GM19351 (cell line): ENCODE results near the gene ALDH1A3.

Experiments
- ATAC-seq: cut with Tn5 transposase; IDR thresholded peaks from one replicate; pipeline ENCODE4 v1.9.1; 2021; ENCODE audit warnings: mild to moderate bottlenecking, moderate library complexity; ENCODE audit not compliant: unreplicated experiment

ALDH1A3 gene

DNA sequence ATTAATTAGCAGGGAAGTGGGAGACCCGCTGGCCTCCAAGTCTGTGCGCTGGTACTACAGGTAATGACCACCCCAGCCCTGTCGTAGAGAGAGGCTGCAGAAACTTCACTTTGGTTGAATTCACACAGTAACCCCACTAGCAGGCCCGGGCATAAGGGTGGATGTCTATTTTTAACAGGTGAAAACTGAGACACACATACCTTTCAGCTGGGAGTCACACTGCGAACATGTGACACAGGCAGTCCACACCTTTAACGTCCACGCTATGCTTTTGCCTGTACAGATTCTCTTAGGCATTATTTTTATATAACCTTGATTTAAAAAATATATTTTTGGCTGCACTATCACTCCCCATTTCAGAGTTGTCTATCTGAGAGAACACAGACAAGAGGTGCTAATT is 43.4 kb downstream of the ALDH1A3 start:
- ATAC-seq, result no peak

DNA sequence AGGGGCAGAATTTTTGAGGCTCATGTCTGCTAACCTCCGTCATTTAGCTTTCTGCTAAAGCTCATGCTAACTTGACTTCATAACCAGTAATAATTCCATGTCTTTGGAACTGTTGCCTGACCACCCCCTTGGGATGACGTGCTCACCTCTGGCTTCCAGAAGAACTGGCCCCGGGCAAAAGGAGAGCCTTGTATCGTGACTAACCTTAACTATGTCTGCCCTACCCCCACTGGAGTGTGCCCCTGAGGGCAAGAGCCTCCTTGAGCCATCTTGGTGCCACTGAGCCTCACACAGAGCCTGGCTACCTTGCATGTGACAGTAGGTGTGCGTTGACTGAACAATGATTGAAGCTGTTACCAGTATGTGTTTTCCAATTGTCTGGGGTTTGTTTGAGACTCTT is 44.3 kb downstream of the ALDH1A3 start:
- ATAC-seq, result no peak

- no peak for ATAC-seq
These were observed 44.8 kb downstream of the ALDH1A3 start for GRCh38 chr15:100924436-100924835.

DNA sequence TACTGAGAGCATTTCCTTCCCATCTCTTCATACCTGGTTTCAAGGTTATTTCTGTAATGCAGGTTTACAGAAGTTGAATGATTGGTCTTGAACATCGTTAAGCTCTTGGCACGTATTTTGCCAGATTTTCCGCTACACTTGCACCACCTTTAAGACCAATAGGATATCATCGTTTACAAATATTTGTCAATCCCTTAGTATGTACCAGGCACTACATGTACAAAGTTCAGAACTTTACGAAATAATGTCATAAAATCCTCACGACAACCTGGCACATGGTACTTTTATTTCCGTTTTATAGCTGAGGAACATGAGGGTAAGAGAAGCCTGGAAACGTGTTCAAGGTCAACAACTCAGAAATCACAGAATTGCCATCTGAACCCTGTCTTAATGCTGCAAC is 45.8 kb downstream of the ALDH1A3 start:
- ATAC-seq, result no peak

DNA sequence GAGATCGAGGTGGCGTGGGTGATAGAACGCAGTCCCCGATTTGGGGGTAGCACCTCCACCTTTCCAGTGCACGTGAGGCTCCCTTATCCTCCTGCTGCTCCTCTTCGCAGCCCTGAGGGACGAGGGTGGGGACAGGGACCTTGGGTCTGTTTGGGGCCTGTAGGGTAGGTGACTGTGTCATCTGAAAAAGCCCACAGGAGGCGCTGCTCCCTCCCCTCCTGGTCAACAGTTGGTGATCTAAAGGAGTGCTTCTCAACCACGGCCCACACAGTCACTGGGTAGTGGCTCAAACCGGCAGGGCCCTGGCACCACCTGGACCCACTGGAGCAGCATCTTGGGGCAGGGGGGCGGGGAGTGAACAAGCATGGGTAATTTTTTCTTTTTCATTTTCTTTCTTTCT is 46.6 kb downstream of the ALDH1A3 start:
- ATAC-seq, result peak; percentile 30

GRCh38 chr15:100926971-100927756 is 47.5 kb downstream of the ALDH1A3 start:
- peak; percentile 43 for ATAC-seq

DNA sequence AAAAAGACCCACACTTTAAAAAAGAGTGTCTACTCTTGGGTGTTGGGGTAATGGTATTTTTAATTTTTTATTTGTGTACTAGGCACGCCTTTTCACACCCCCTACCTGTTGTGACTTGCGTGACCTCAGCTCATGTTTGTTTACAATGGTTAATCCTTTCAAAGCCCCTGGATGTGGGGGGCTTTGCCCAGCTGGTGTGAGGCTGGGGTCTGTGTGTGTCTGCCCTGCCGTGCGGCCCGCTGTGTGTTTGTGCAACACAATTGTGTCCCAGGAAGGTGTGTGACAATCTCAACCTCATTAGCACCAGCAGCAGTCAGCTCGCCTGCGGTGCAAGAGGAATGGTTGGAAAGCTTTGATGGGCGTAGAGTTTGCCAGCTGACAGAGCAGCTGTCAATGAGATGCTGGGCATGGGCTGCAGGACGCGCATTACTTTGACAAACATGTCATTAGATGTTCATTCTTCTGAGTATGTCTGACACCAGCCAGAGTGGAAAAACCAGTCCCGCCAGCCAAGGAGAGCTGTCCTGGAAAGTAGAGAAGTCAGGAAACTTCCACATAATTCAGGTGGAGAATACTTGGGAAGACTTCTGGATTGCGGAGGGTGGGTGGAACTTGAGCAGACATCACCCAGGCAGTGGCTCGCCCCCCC is 49.1 kb downstream of the ALDH1A3 start:
- no peak for ATAC-seq

DNA sequence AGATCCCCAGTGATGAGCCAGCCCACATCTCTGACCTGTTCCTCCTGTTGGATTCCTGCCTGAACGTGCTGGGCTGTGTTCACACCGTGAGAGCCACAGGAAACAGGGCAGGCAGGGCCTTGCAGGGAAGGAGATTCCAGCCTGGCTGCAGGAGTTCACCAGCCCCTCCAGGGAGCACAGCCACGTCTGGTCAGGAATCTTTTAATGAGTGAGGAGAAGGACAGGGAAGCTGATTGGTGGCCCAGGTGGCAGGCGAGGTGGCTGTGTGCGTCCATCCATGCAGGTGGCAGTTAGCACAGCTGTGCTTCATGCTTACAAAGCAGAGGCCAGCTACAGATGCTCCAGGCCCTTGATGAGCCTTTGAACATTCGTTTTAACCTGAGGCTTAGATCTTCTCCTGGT is 50.0 kb downstream of the ALDH1A3 start:
- peak; percentile 28 for ATAC-seq

DNA sequence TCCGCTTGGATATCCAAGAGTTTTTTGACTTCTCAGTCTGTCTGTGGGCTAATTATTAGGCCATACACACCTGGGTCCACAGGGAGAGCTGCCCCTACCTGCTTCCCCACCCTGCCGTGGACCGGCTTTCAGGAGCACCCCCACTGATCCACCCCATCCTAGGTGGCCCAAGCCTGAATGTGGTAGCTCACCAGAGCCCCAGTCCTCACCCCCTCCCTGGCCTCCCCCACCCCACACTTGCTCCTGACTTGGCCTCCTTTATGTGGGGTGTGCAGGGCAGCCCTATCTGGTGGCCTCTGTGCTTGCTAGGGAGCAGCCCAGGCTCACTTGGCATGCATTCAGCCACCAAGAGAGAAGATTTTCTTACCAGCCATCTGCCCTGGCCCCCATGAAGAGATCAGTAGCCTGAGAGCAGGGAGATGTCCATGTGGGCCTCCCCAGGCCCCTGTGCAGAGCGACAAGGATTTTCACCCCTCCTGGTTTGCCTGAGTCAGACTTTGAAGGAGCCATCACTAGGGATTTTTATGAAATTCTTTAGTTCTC is 50.7 kb downstream of the ALDH1A3 start:
- ATAC-seq, result no peak

- ATAC-seq, result peak; percentile 55
These were observed 51.7 kb downstream of the ALDH1A3 start for GRCh38 chr15:100931143-100931890.

- no peak for ATAC-seq
These were observed 53.2 kb downstream of the ALDH1A3 start for GRCh38 chr15:100932676-100933348.

DNA sequence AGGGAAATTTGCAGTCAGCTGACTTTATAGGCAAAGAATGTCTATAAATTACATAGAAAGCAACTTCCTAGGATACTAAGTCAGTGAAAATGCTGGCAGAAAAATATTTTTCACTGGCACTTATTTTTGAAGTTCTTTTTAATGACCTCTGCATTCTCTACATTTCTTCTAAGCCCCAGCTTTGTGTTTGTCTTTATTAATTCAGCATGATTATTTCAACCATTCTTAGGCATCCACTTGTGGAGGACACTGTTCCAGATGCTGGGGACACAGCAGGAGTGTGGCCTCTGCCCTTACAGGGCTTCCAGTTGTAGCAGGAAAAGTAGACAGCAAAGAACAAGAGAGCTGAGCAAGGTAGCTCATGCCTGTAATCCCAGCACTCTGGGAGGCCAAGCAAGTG is 54.5 kb downstream of the ALDH1A3 start:
- ATAC-seq, result no peak

DNA sequence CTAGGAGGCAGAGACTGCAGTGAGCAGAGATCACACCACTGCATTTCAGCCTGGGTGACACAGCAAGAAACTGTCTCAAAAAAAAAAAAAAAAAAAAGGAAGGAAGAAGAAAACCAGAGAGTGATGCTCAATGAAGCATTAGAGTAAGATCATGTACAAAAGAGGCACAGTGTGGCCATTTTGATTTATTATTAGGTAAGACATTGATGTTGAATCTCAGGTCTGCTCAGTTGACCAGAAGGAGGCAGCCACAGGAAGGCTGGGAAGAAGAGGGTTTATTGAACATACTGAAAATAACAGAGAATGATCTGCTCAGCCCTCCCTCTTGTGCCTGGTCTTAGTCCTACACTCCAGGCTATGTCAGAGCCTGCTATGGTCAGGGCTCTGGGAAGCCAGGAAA is 55.1 kb downstream of the ALDH1A3 start:
- peak; percentile 25 for ATAC-seq

- ATAC-seq, result no peak
These were observed 57.5 kb downstream of the ALDH1A3 start for GRCh38 chr15:100937171-100937570.

GRCh38 chr15:100939791-100940190 is 60.2 kb downstream of the ALDH1A3 start:
- ATAC-seq, result no peak

DNA sequence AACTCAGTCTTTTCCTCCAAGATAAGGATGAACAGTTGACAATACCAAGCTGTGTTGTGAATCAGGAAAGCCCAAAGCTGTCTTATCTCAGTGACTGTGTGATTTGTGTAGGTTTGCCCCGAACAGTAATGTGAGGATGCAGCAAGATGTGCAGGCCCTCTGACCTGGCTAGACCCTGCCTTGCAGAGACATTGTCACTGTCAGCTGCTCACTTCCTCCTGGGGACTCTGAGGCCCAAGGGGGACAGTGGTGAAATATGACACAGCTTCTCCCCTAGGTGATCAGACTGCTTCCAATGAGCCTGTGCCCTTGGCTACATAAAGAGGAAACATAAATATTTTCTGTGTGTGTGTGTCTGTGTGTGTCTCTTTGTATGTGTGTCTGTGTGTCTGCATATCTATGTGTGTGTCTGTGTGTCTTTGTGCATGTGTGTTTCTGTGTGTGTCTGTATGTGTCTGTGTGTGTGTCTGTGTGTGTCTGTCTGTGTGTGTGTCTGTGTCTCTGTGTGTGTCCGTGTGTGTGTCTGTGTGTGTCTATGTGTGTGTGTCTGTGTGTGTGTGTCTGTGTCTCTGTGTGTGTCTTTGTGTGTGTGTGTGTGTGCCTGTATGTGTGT is 61.2 kb downstream of the ALDH1A3 start:
- ATAC-seq, result peak; percentile 66

GRCh38 chr15:100941536-100941935 is 61.9 kb downstream of the ALDH1A3 start:
- peak; percentile 56 for ATAC-seq

GRCh38 chr15:100942656-100943425 is 63.2 kb downstream of the ALDH1A3 start:
- no peak for ATAC-seq

- peak; percentile 51 for ATAC-seq
These were observed 64.7 kb downstream of the ALDH1A3 start for GRCh38 chr15:100944244-100944895.
